IPS DF 6.9 (cell line): Measurements from ENCODE around the gene PPP1R14B.

Experiments
- DNase-seq: peaks from one replicate; pipeline ENCODE4 v3.0.0-alpha.2; 2013; ENCODE audit warnings: low read depth, low spot score
- H3K27ac ChIP-seq: one replicate; pipeline ENCODE4 v1.5.1; 2013; ENCODE audit warnings: low read length, control low read depth
- H3K27me3 ChIP-seq: 2 replicates; pipeline ENCODE4 v1.6.1; 2013; ENCODE audit warnings: mild to moderate bottlenecking, low read length; ENCODE audit not compliant: control insufficient read depth, insufficient read depth
- H3K36me3 ChIP-seq: 2 replicates; pipeline ENCODE4 v1.6.1; 2013; ENCODE audit warnings: low read length; ENCODE audit not compliant: control insufficient read depth, insufficient read depth
- H3K4me1 ChIP-seq: 2 replicates; pipeline ENCODE4 v1.6.1; 2013; ENCODE audit warnings: low read length; ENCODE audit not compliant: control insufficient read depth, insufficient read depth
- H3K4me3 ChIP-seq: 2 replicates; pipeline ENCODE4 v1.5.1; 2013; ENCODE audit warnings: mild to moderate bottlenecking, low read length
- H3K9me3 ChIP-seq: 2 replicates; pipeline ENCODE4 v1.6.1; 2013; ENCODE audit warnings: low read length, inconsistent platforms; ENCODE audit not compliant: control insufficient read depth, insufficient read depth
- WGBS: extraction: QIAGEN DNeasy Blood & Tissue Kit; methylation state at CpG from one replicate; pipeline ENCODE4 v1.1.7; 2013; ENCODE audit warnings: mixed read lengths, missing lambda C conversion rate; ENCODE audit not compliant: insufficient read length, insufficient coverage; 5-methylcytosine and 5-hydroxymethylcytosine counted together

PPP1R14B gene, protein sequence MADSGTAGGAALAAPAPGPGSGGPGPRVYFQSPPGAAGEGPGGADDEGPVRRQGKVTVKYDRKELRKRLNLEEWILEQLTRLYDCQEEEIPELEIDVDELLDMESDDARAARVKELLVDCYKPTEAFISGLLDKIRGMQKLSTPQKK

DNA sequence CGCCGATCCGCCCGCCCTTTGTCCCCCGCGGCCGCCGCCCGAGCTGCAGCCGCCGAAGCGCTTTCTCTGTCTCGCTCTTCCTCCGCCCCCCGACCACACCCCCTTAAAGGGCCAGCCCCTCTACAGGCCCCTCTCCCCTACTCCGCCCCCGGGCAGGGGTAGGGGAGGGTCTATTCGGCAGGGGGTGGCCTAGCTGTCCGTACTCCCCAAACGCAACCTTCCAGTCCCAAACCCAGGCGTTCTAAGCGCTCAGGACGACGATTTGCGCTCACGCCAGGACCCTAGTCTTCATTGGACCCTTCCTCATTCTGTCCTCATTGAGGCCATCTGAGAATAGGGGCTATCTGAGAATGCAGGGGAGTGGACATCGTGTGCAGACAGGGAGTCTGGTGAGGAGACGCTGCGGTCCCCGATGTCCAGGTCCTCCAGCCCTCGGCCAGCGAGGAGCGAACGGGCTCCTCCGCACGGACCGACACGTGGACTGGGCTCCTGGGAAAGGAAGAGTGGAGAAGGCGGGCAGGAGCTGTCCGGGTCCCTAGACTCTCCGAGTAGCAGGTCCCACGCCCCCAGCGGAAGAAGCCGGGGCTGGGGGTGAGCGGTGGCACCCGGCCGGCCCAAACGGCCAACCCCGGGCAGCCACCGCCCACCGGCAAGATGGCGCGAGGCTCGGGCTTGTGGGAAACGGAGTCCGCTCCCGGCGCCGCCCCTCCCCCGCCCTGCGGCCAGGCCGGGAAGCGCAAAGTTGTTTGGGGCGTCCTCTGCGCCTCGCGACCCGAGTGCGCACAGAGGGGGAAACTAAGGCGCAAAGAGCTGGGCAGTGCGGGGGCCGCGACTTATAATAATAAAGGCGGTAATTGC is at the start of gene PPP1R14B:
PPP1R14B (minus strand) TSS at position 73 of the 858 bp plus-strand sequence. CDS start 270 bp downstream, outside the sequence.
- no CpG with 5 or more reads among the region's 74 CpGs for WGBS
- Histone ChIP-seq H3K27ac (no peak within 1 kb of the TSS), H3K9me3 (no peaks in the 10 kb centered on the region), H3K4me3 (peak within 1 kb of the TSS; percentile 87), H3K27me3 (no peaks in the 10 kb centered on the region), H3K36me3 (peaks cover 11% of the 10 kb centered on the region; the same call in 1 of the 2 replicates), H3K4me1 (peaks cover 16% of the 10 kb centered on the region)
- no peak for DNase-seq

DNA sequence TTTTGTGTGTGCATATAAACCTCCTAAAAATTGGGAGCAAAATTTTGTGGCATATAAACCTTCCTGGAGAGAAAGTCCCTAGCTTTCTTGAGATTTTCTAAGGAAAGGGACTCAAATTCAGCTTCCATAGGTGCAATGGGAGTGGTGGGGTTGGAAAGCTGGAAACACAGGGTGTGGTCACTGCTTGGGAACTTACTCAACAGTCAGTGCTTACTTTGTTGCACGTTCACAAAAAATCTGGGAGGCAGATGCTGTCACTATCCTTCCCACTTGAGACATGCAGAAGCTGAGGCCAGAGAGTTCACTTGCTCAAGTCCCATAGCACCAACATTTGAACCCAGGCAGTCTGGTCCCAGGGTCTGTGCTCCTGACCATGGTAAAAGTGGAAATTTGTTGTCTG is 49.5 kb upstream of the PPP1R14B start:
- H3K4me1 ChIP-seq: peaks cover 7% of the 10 kb centered on the region; the same call in 1 of the 2 replicates
- H3K9me3 ChIP-seq: no peaks in the 10 kb centered on the region
- no peak overlapping the region for H3K4me3 ChIP-seq
- no peaks in the 10 kb centered on the region for H3K36me3 ChIP-seq
- WGBS: no CpG with 5 or more reads among the region's 1 CpG
- DNase-seq: no peak
- no peak overlapping the region for H3K27ac ChIP-seq
- peaks cover 92% of the 10 kb centered on the region for H3K27me3 ChIP-seq

DNA sequence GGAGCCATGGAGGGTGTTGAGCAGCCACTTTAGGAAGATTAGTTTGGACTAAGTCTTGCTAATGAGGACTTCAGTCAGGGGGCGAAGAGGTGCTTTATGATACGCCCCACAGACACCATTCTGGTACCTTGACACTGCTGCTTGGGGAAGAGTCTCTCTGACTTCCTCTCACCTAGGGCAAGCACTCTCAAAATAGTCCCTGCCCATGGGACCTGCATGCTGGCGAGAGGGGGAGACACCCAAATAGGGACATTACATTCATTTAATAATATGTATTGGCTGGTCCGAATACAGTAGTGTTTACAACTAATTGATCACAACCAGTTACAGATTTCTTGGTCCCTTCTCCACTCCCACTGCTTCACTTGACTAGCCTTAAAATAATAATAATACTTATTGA is 49.0 kb upstream of the PPP1R14B start:
- no peak for DNase-seq
- H3K4me1 ChIP-seq: peaks cover 7% of the 10 kb centered on the region; the same call in 1 of the 2 replicates

DNA sequence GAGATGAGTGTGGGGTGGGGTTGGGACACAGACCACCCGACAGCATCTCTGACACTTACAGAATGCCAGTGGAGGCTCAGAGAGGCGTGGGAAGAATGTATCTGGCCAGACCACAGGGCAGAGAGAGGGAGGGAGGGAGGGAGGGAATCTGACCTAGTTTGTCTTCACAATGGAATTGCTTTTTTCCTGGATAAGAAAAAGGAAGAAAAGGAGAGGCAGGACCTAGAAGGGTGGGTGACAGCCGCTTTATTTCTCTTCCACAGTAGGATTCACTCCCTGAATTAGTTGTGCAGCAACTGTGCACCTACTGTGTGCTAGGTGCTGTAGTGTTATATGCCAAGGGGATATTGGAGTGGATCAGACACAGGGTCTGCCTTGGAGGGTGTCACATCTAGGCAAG is 48.0 kb upstream of the PPP1R14B start:
- no peaks in the 10 kb centered on the region for H3K36me3 ChIP-seq
- H3K4me3 ChIP-seq: no peak overlapping the region
- no peaks in the 10 kb centered on the region for H3K9me3 ChIP-seq
- H3K27ac ChIP-seq: no peak overlapping the region
- H3K4me1 ChIP-seq: peaks cover 7% of the 10 kb centered on the region; the same call in 1 of the 2 replicates
- DNase-seq: no peak
- WGBS: no CpG with 5 or more reads among the region's 3 CpGs
- peaks cover 94% of the 10 kb centered on the region for H3K27me3 ChIP-seq

More for the DNA sequence above, 49.0 kb upstream of the PPP1R14B start:
- no CpG with 5 or more reads among the region's 4 CpGs for WGBS
- no peaks in the 10 kb centered on the region for H3K9me3 ChIP-seq
- peaks cover 96% of the 10 kb centered on the region for H3K27me3 ChIP-seq
- H3K4me3 ChIP-seq: no peak overlapping the region
- H3K36me3 ChIP-seq: no peaks in the 10 kb centered on the region
- H3K27ac ChIP-seq: no peak overlapping the region

DNA sequence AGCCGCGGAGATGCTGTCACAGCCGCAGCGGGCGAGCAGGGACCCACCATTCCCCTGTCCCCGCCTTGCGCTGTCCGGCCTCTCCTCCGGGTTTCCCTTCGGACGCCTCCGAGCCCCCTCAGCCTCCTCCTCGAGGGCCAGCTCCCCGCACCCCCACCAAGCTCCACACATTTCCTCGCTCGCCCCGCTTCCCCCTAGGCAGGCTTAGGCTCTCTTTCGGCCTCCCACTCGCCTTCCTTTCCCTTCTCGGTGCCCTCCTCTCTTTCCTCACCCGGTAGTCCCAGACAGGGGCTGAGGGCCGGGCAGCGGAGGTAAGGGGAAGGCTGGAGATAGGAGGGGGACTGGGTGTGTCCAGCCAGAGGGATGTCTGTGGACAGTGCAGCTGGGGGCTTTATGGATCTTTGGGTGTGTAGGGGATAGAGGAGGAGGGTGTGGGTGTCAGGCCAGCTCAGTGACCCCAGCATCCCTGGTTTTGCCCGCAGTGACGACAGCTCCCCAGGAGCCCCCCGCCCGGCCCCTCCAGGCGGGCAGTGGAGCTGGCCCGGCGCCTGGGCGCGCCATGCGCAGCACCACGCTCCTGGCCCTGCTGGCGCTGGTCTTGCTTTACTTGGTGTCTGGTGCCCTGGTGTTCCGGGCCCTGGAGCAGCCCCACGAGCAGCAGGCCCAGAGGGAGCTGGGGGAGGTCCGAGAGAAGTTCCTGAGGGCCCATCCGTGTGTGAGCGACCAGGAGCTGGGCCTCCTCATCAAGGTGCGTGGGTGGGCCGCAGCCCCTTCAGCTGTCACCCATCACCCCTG is 45.9 kb upstream of the PPP1R14B start:
- no peak for DNase-seq
- Histone ChIP-seq H3K36me3 (no peaks in the 10 kb centered on the region), H3K27ac (no peak overlapping the region), H3K4me1 (peaks cover 5% of the 10 kb centered on the region; the same call in 1 of the 2 replicates), H3K27me3 (peaks cover 73% of the 10 kb centered on the region), H3K9me3 (no peaks in the 10 kb centered on the region), H3K4me3 (peak overlapping the region; percentile 33; the same call in 1 of the 2 replicates)
- no CpG with 5 or more reads among the region's 42 CpGs for WGBS

DNA sequence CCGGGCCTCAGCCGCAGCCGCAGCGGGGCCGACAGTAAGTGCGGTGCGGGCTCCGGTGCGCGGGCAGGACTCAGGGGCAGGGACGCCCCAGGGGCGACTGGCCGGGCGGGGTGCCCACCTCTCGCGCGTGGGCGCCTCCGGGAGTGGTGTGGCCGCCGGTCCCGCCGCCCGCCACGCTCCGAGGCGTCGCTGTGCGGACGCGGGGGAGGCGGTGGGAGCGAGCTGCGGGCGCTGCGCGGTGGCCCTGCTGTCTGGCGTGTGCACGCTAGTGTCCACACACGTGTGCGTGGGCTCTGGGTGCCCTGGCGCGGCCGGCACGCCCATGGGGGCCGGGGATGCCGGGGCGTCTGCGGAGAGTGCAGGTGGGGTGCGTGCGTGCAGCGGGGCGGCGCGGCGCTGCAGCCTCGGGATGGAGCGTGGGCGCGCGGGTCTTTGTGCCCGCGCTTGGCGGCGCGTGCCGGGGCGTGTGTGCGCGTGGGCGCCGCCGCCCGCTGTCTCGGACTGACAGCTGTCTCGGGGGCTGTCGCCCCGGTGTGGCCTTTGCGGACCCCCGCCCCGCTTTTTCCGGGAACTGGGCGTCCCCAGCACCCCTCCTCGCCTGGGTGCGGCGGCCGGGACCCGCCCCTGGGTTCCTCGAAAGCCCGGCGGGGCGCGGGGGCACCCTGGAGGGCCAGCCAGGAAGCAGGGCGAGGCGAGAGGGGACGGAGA is 45.2 kb upstream of the PPP1R14B start:
- Histone ChIP-seq H3K4me1 (peaks cover 4% of the 10 kb centered on the region; the same call in 1 of the 2 replicates), H3K36me3 (no peaks in the 10 kb centered on the region), H3K9me3 (no peaks in the 10 kb centered on the region), H3K27me3 (peaks cover 66% of the 10 kb centered on the region), H3K27ac (no peak overlapping the region), H3K4me3 (peak overlapping the region; percentile 33; the same call in 1 of the 2 replicates)
- DNase-seq: no peak
- WGBS: no CpG with 5 or more reads among the region's 96 CpGs

DNA sequence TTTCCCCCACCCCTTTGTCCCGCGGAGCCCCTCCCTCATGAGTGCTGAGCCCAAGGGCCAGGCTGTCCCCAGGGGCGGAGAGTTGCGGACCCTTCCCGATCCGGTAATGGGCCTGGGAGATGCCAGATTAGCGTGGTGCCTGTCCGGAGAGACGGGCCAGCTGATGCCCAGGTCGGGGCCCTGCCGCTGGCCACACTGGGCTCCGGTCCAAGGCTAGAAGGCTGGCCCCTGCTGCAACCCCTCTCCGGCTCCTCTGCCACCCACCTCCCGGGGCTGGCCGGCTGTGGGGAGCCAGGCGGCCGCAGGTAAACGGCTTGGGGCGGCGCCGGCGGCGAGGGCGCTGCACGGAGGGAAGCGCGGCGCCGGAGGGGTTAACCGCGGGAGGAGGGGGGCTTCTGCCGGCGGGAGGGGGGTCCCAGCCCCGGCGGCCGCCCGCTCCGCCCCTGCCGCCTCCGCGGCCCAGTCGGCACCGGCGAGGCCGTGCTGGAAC is 44.6 kb upstream of the PPP1R14B start, which contains the start of gene KCNK4:
KCNK4 (plus strand) TSS at position 41 of the 490 bp plus-strand sequence. CDS start 1,717 bp downstream, outside the sequence.
- Histone ChIP-seq H3K27ac (no peak within 1 kb of the TSS), H3K36me3 (no peaks in the 10 kb centered on the region), H3K4me3 (peak within 1 kb of the TSS; percentile 33; the same call in 1 of the 2 replicates), H3K27me3 (peaks cover 60% of the 10 kb centered on the region), H3K4me1 (peaks cover 6% of the 10 kb centered on the region; the same call in 1 of the 2 replicates), H3K9me3 (no peaks in the 10 kb centered on the region)
- no peak for DNase-seq
- no CpG with 5 or more reads among the region's 45 CpGs for WGBS

DNA sequence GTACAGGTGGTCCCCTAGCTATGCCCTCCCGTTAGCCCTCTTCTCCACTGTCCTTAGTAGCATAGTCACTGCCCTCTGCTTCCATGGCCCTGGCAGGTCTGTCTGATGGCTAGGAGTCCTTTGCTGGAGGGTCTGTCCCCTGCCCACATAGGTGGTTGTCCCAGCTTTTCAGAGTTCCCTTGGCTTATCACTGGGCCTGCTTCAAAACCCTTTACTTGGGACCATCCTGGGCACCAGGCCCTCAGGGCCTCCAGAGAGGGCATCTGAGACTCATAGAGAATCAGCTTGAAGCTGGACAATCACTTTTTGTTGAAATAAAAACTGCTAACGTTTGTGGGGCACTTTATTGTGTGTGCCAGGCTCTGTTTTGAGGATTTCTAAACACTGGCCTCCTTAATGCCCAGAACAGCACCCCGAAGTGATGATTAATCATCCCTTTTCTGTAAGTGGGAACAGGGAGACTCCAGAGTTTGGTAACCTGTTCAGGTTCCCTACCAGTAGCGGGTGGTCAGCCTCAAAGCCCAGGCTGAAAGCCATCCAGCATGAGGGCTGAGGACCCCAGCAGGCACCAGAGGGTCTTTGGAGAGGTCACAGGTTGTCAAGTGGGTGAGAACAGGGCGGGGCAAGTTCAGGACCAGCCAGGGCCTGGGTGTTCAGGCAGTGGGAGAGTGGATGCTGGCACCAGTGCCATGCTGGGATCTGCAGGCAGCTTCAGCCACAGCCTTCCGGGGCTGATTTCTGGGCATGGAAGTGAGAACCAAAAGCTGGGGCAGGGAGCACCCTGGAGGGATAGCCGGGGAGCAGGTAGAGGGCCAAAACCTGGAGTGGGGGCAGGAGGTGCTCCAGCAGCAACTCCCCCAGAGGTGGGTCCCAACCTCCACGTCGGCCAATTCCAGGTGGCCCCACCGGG is 43.9 kb upstream of the PPP1R14B start:
- H3K4me3 ChIP-seq: no peak overlapping the region
- H3K27me3 ChIP-seq: peaks cover 53% of the 10 kb centered on the region
- DNase-seq: no peak
- peaks cover 9% of the 10 kb centered on the region; the same call in 1 of the 2 replicates for H3K4me1 ChIP-seq
- no peaks in the 10 kb centered on the region for H3K36me3 ChIP-seq
- no peak overlapping the region for H3K27ac ChIP-seq
- WGBS: no CpG with 5 or more reads among the region's 10 CpGs
- no peaks in the 10 kb centered on the region for H3K9me3 ChIP-seq

DNA sequence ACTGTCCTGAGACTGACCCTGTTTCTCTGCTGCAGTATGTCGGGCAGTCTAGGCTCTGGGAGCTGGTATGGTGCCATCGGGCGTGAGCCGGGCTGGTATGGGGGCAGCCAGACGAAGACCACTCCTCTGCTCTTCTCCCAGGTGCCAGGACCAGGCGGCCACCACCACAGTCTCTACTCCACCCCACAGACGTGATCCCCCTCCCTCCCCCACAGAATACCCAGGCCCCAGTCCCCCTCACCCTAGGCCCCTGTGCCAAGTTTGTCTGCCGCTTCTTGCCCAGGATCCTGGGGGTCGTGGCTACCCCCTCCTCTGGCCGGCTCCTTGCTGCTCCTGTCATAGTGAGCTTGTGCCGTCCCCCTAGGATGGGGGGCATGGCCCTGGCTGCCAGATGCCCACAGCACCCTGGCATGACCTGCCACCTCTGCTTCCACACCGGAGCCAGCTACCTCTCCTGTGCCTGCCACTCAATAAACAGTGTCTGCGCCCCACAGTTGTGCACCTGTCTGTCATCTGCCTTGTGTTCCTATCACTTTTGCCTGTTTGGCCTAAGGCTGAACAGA is 42.3 kb upstream of the PPP1R14B start:
- H3K4me3 ChIP-seq: no peak overlapping the region
- H3K9me3 ChIP-seq: no peaks in the 10 kb centered on the region
- H3K36me3 ChIP-seq: no peaks in the 10 kb centered on the region
- DNase-seq: no peak
- H3K4me1 ChIP-seq: peaks cover 9% of the 10 kb centered on the region; the same call in 1 of the 2 replicates
- H3K27me3 ChIP-seq: peaks cover 39% of the 10 kb centered on the region
- H3K27ac ChIP-seq: no peak overlapping the region
- no CpG with 5 or more reads among the region's 13 CpGs for WGBS
